HCT116 (cell line): ENCODE data around the gene DVL2. TPM values are rescaled to one million over a fixed set of nuclear protein-coding genes. Genes with fewer than 3 reads are reported as not detected.

ENCODE experiments used
- ATAC-seq: fragments of 200-7000 bp; cut with Tn5 transposase; 2 replicates; pipeline ENCODE4 v1.9.1; 2020; ENCODE audit warnings: mild to moderate bottlenecking, moderate library complexity
- BruUV-seq: library from RNA; stranded (reverse); fragments of 400-500 nt; replicated peaks from 2 replicates; lab custom pipeline; 2021; lab: Mats Ljungman, UMichigan
- CTCF ChIA-PET: fragments of 300-600 bp; sonication (Branson Sonifier 250); formaldehyde crosslinking; loops from one replicate; lab custom pipeline; 2021; ENCODE audit warnings: antibody characterized with exemption; lab: Charles Lee
- POLR2A ChIA-PET: fragments of 300-600, 350-600 bp; sonication (Branson Sonifier 250); formaldehyde crosslinking; loops from one replicate; lab custom pipeline; 2021; ENCODE audit warnings: antibody characterized with exemption; lab: Charles Lee
- RAD21 ChIA-PET, 2 experiments: fragments of 300-600 bp; sonication (Branson Sonifier 250); formaldehyde crosslinking; loops; one replicate each; lab custom pipeline; 2023; ENCODE audit warnings: low total read pairs in 2 of 2; ENCODE audit not compliant: uncharacterized antibody in 2 of 2, unreplicated experiment in 2 of 2, low non-redundant PET in 1 of 2; lab: Charles Lee
- DNase-seq: peaks from one replicate; pipeline ENCODE4 v3.0.0-alpha.2; 2010; ENCODE audit warnings: low read depth, low spot score
- H2AFZ ChIP-seq: fragments of 200-600 bp; shearing (Covaris generic), sonication (generic); 2 replicates; pipeline ENCODE4 v1.6.1; 2017; ENCODE audit warnings: low read depth, mixed run types, mixed read lengths, antibody characterized with exemption, low read length; ENCODE audit not compliant: poor library complexity, severe bottlenecking
- H3K27ac ChIP-seq: 2 replicates; pipeline ENCODE4 v1.5.1; 2012; ENCODE audit warnings: low read depth, low read length
- H3K27me3 ChIP-seq: fragments of 200-600 bp; sonication (generic); 2 replicates; pipeline ENCODE4 v1.6.1; 2016; ENCODE audit warnings: mixed run types, low read length, mixed read lengths; ENCODE audit not compliant: insufficient read depth
- H3K36me3 ChIP-seq, 2 experiments: fragments of 200-500 bp in 1 of 2; fragments of 200-600 bp in 1 of 2; sonication (Bioruptor generic) in 1 of 2; sonication (generic) in 1 of 2; 2 replicates each; pipeline versions ENCODE4 v1.5.1 to v1.6.1; 2014 to 2016; ENCODE audit warnings: low read length in 2 of 2, inconsistent platforms in 1 of 2, mixed read lengths in 1 of 2, mixed run types in 1 of 2; ENCODE audit not compliant: insufficient read depth in 2 of 2, control insufficient read depth in 1 of 2
- H3K4me1 ChIP-seq, 2 experiments: fragments of 200-600 bp in 1 of 2; sonication (generic) in 1 of 2; 2 replicates each; pipeline versions ENCODE4 v1.5.1 to v1.6.1; 2012 to 2017; ENCODE audit warnings: low read length in 2 of 2, inconsistent platforms in 1 of 2, mild to moderate bottlenecking in 1 of 2, mixed read lengths in 1 of 2, mixed run types in 1 of 2, moderate library complexity in 1 of 2; ENCODE audit not compliant: insufficient read depth in 2 of 2, control insufficient read depth in 1 of 2
- H3K4me2 ChIP-seq: fragments of 200-600 bp; sonication (generic); 2 replicates; pipeline ENCODE4 v1.6.1; 2017; ENCODE audit warnings: mixed run types, low read length, mixed read lengths
- H3K4me3 ChIP-seq, 2 experiments: fragments of 200-600 bp in 1 of 2; sonication (generic) in 1 of 2; replicated peaks in 1 of 2; 2 replicates each; pipeline ENCODE4 v1.5.1; 2011 to 2016; ENCODE audit warnings: low read length in 2 of 2, control low read depth in 1 of 2, low read depth in 1 of 2, mild to moderate bottlenecking in 1 of 2, mixed read lengths in 1 of 2, mixed run types in 1 of 2
- H3K79me2 ChIP-seq: fragments of 200-600 bp; sonication (generic); 2 replicates; pipeline ENCODE4 v1.6.1; 2017; ENCODE audit warnings: mild to moderate bottlenecking, mixed run types, low read length, moderate library complexity, mixed read lengths; ENCODE audit not compliant: insufficient read depth
- H3K9ac ChIP-seq: fragments of 200-600 bp; sonication (generic); 2 replicates; pipeline ENCODE4 v1.6.1; 2016; ENCODE audit warnings: low read length, mixed read lengths
- H3K9me2 ChIP-seq: fragments of 200-600 bp; sonication (generic), shearing (Covaris generic); 2 replicates; pipeline ENCODE4 v1.6.1; 2017; ENCODE audit warnings: mixed run types, mild to moderate bottlenecking, moderate library complexity; ENCODE audit not compliant: insufficient read depth
- H3K9me3 ChIP-seq, 2 experiments: fragments of 200-500 bp in 1 of 2; fragments of 200-600 bp in 1 of 2; sonication (Bioruptor generic) in 1 of 2; sonication (generic) in 1 of 2; 2 replicates each; pipeline ENCODE4 v1.6.1; 2014 to 2017; ENCODE audit warnings: low read length in 2 of 2, mixed read lengths in 2 of 2, inconsistent platforms in 1 of 2, low read depth in 1 of 2, mild to moderate bottlenecking in 1 of 2, mixed run types in 1 of 2, moderate library complexity in 1 of 2; ENCODE audit not compliant: control insufficient read depth in 1 of 2, insufficient read depth in 1 of 2
- H4K20me1 ChIP-seq: fragments of 200-600 bp; sonication (generic), shearing (Covaris generic); 2 replicates; pipeline ENCODE4 v1.6.1; 2017; ENCODE audit warnings: mixed run types, mild to moderate bottlenecking, moderate library complexity; ENCODE audit not compliant: insufficient read depth
- ATF3 ChIP-seq: IDR thresholded peaks from 2 replicates; pipeline ENCODE4 v1.6.1; 2012
- CBX3 ChIP-seq: IDR thresholded peaks from 2 replicates; pipeline ENCODE4 v1.6.1; 2012; ENCODE audit warnings: low read depth
- CTCF ChIP-seq, 3 experiments: fragments of 200-600 bp in 1 of 3; sonication (generic) in 1 of 3; IDR thresholded peaks in 2 of 3; conservative IDR thresholded peaks in 1 of 3; 2 replicates each; pipeline ENCODE4 v1.5.1; 2012 to 2017; ENCODE audit warnings: low read depth in 2 of 3, low read length in 2 of 3, antibody characterized with exemption in 1 of 3, borderline replicate concordance in 1 of 3, control low read depth in 1 of 3, mild to moderate bottlenecking in 1 of 3, mixed read lengths in 1 of 3, mixed run types in 1 of 3, moderate library complexity in 1 of 3; ENCODE audit not compliant: insufficient read depth in 1 of 3
- EGR1 ChIP-seq: IDR thresholded peaks from 2 replicates; pipeline ENCODE4 v1.6.1; 2012; ENCODE audit warnings: low read depth
- EZH2 ChIP-seq: fragments of 200-600 bp; sonication (generic); IDR thresholded peaks from 2 replicates; pipeline ENCODE4 v1.6.1; 2017; ENCODE audit warnings: antibody characterized with exemption, mixed run types
- FOSL1 ChIP-seq: IDR thresholded peaks from 2 replicates; pipeline ENCODE4 v1.6.1; 2012; ENCODE audit warnings: low read depth
- JUND ChIP-seq: IDR thresholded peaks from 2 replicates; pipeline ENCODE4 v1.6.1; 2012
- POLR2AphosphoS5 ChIP-seq: IDR thresholded peaks from 2 replicates; pipeline ENCODE4 v1.6.1; 2011; ENCODE audit warnings: mild to moderate bottlenecking, low read depth, low read length, moderate library complexity
- RAD21 ChIP-seq: IDR thresholded peaks from 2 replicates; pipeline ENCODE4 v1.6.1; 2012; ENCODE audit warnings: low read depth, mild to moderate bottlenecking
- SIN3A ChIP-seq: IDR thresholded peaks from 2 replicates; pipeline ENCODE4 v1.6.1; 2012; ENCODE audit warnings: low read depth
- TCF7L2 ChIP-seq: IDR thresholded peaks from 2 replicates; pipeline ENCODE4 v1.7.0; 2011; ENCODE audit warnings: borderline replicate concordance, inconsistent platforms; ENCODE audit not compliant: insufficient read depth, insufficient read length; ENCODE audit errors: extremely low read depth
- YY1 ChIP-seq: IDR thresholded peaks from 2 replicates; pipeline ENCODE4 v1.6.1; 2011; ENCODE audit warnings: low read length, low read depth, moderate library complexity, mild to moderate bottlenecking; ENCODE audit not compliant: insufficient replicate concordance; ENCODE audit errors: extremely low read depth
- ZFX ChIP-seq: fragments of 450-650 bp; IDR thresholded peaks from 2 replicates; pipeline ENCODE4 v1.6.1; 2017
- intact Hi-C: fragments of 100-400 bp; cut with micrococcal nuclease; formaldehyde crosslinking; loops from 2 replicates; pipeline ENCODE4 v1.10.0; 2022
- total RNA-seq: library from RNA; stranded (reverse); gene quantifications from one replicate; pipeline ENCODE4 v1.2.1, GENCODE V29; 2021; ENCODE audit not compliant: unreplicated experiment

DVL2 gene
- total RNA-seq, 1 experiment from 2014 or later, result 69.7 TPM

- Histone ChIP-seq H3K27ac (no peak overlapping the region), H3K27me3 (no peaks in the 10 kb centered on the region), H3K9ac (no peak overlapping the region), H3K4me2 (peak overlapping the region; percentile 68), H3K36me3 (no peaks in the 10 kb centered on the region), H3K9me2 (no peaks in the 10 kb centered on the region), H3K79me2 (no peaks in the 10 kb centered on the region), H4K20me1 (no peaks in the 10 kb centered on the region), H3K4me3 (no peak overlapping the region), H3K9me3 (no peaks in the 10 kb centered on the region), H3K4me1 (peaks cover 7 to 49% of the 10 kb centered on the region in 2 experiments; a peak in 3 of 4 replicates), H2AFZ (no peak overlapping the region)
- no TSS peak for BruUV-seq
- intact Hi-C loops, result loop anchor here (1.0 kb wide), 1 partner anchor 168 kb away; no protein-coding TSS in a partner anchor
- ChIA-PET POLR2A (interaction anchor here (1.2 to 1.3 kb wide), 3 partner anchors 29 to 168 kb away, joined by 3 to 4 read pairs (median 3); partner anchors contain the start of gene GABARAP), RAD21 (interaction anchor here in 1 of 2 experiments (1.1 kb wide), 1 partner anchor 168 kb away, joined by 3 read pairs; no protein-coding TSS in a partner anchor), CTCF (interaction anchor here (1.0 to 2.7 kb wide), 3 partner anchors 53 to 178 kb away, joined by 3 to 19 read pairs (median 3); partner anchors contain the start of gene SLC16A13)
- DNase-seq (peak; percentile 72), ATAC-seq (peak; percentile 15)
- TF ChIP-seq EZH2, result no peak
- TF ChIP-seq CTCF (IDR thresholded peaks at IDR 0.05 in 2 of 3, conservative IDR thresholded peaks at IDR 0.05 in 1 of 3; ENCODE audit: borderline replicate concordance in 1 of 3, insufficient read depth in 1 of 3, low read depth in 2 of 3, low read length in 2 of 3), result peak in 2 of 3 experiments; percentile 48 to 54; a peak in 4 of 6 replicates
Measured at GRCh38 chr17:7213895-7214299, 20.4 kb downstream of the DVL2 start.

- RAD21 ChIA-PET, result no interaction called here
- Histone ChIP-seq H3K4me2 (no peak overlapping the region), H3K79me2 (no peaks in the 10 kb centered on the region), H4K20me1 (no peaks in the 10 kb centered on the region), H3K4me3 (no peak overlapping the region), H3K9ac (no peak overlapping the region), H3K4me1 (peaks cover 7 to 31% of the 10 kb centered on the region in 2 experiments; a peak in 3 of 4 replicates), H3K27me3 (no peaks in the 10 kb centered on the region), H2AFZ (no peak overlapping the region), H3K9me2 (no peaks in the 10 kb centered on the region), H3K27ac (no peak overlapping the region), H3K9me3 (no peaks in the 10 kb centered on the region), H3K36me3 (no peaks in the 10 kb centered on the region)
- no TSS peak for BruUV-seq
- DNase-seq (no peak), ATAC-seq (no peak)
- POLR2A ChIA-PET, result no interaction called here
- CTCF ChIA-PET, result no interaction called here
- intact Hi-C loops, result no loop called here
- no peak for TF ChIP-seq CTCF (IDR thresholded peaks at IDR 0.05 in 2 of 3, conservative IDR thresholded peaks at IDR 0.05 in 1 of 3; ENCODE audit: borderline replicate concordance in 1 of 3, insufficient read depth in 1 of 3, low read depth in 2 of 3, low read length in 2 of 3)
- TF ChIP-seq ATF3, result no peak
- TF ChIP-seq FOSL1, result no peak
- TF ChIP-seq TCF7L2, result no peak
- TF ChIP-seq JUND, result no peak
- no peak for TF ChIP-seq SIN3A
- TF ChIP-seq EGR1, result no peak
- TF ChIP-seq CBX3, result no peak
- TF ChIP-seq POLR2AphosphoS5, result no peak
- TF ChIP-seq ZFX, result no peak
- no peak for TF ChIP-seq RAD21
- no peak for TF ChIP-seq YY1
Measured at GRCh38 chr17:7211491-7212273, 22.6 kb downstream of the DVL2 start.
